ENCODE data around the gene LCN2. TPM values are rescaled to one million over a fixed set of nuclear protein-coding genes. Genes with fewer than 3 reads are reported as not detected.

Gene LCN2
- total and polyA plus RNA-seq, 2 experiments from 2014 or later: 2.0 TPM; not detected in 1

- TF ChIP-seq ZNF462 (CRISPR knock-in tag; IDR thresholded peaks at IDR 0.05) (no peak), ZNF114 (CRISPR knock-in tag; IDR thresholded peaks at IDR 0.05) (no peak), EZH2phosphoT487 (IDR thresholded peaks at IDR 0.05; ENCODE audit: unreplicated experiment) (no peak), ZNF331 (CRISPR knock-in tag; IDR thresholded peaks at IDR 0.05; ENCODE audit: low read depth) (no peak), EZH2 (IDR thresholded peaks at IDR 0.05; ENCODE audit: low read depth, unreplicated experiment) (no peak), ETS1 (IDR thresholded peaks at IDR 0.05) (no peak)
Observed at GRCh38 chr9:128125580-128126354, 23.5 kb upstream of the LCN2 start (continued).

- peaks cover 24% of the 10 kb centered on the region for H3K27me3 Mint-ChIP-seq (ENCODE audit: insufficient read depth, low read depth, poor library complexity)
- DNase-seq (ENCODE audit: low spot score): peak; percentile 83
- peak; percentile 62 for ATAC-seq
- Histone ChIP-seq H3K4me3 (peak within 1 kb of the TSS; percentile 94), H3F3A (replicated peaks; ENCODE audit: low read depth) (peaks cover 5% of the 10 kb centered on the region; the same call in 1 of the 2 replicates), H3K9me2 (ENCODE audit: insufficient read depth) (no peaks in the 10 kb centered on the region), H2AFZ (peak within 1 kb of the TSS; percentile 97), H4K20me1 (replicated peaks; ENCODE audit: insufficient read depth) (peaks cover 4% of the 10 kb centered on the region), H3K36me3 (ENCODE audit: insufficient read depth) (0 out of 2 replicates have a peak, but pooled peaks cover 4% of the 10 kb centered on the region), H3K4me1 (ENCODE audit: insufficient read depth) (peaks cover 12% of the 10 kb centered on the region; the same call in 1 of the 2 replicates), H3K27ac (ENCODE audit: low read depth) (peak within 1 kb of the TSS; percentile 98), H3K27me3 (ENCODE audit: insufficient read depth) (no peaks in the 10 kb centered on the region), H3K79me2 (replicated peaks; ENCODE audit: insufficient read depth) (peaks cover 25% of the 10 kb centered on the region), H3K4me2 (peak within 1 kb of the TSS; percentile 98)
- H3K9me3 Mint-ChIP-seq: peaks cover 15% of the 10 kb centered on the region
- peaks cover 38% of the 10 kb centered on the region for H3K36me3 Mint-ChIP-seq (ENCODE audit: low read depth)
- H3K4me3 Mint-ChIP-seq: peak within 1 kb of the TSS; percentile 98
- H3K27ac Mint-ChIP-seq: peak within 1 kb of the TSS; percentile 99
- H3K4me1 Mint-ChIP-seq: peaks cover 17% of the 10 kb centered on the region
- TF ChIP-seq EZH2 (IDR thresholded peaks at IDR 0.05; ENCODE audit: low read depth, unreplicated experiment): no peak
- TF ChIP-seq CREB1 (CRISPR knock-in tag; IDR thresholded peaks at IDR 0.05; ENCODE audit: low read depth): no peak
- no peak for TF ChIP-seq NANOG (IDR thresholded peaks at IDR 0.05; ENCODE audit: borderline replicate concordance)
- no peak for TF ChIP-seq CTCF (conservative IDR thresholded peaks at IDR 0.05; ENCODE audit: low read depth in 2 of 2)
- TF ChIP-seq EZH2phosphoT487 (IDR thresholded peaks at IDR 0.05; ENCODE audit: unreplicated experiment): no peak
- no peak for TF ChIP-seq ZNF114 (CRISPR knock-in tag; IDR thresholded peaks at IDR 0.05)
- no peak for TF ChIP-seq STAT1 (IDR thresholded peaks at IDR 0.05; ENCODE audit: unreplicated experiment)
- TF ChIP-seq ZNF331 (CRISPR knock-in tag; IDR thresholded peaks at IDR 0.05; ENCODE audit: low read depth): no peak
- no peak for TF ChIP-seq ETS1 (IDR thresholded peaks at IDR 0.05)
- no peak; the same call in none of the 2 replicates for TF ChIP-seq POLR2AphosphoS5 (IDR thresholded peaks at IDR 0.05; ENCODE audit: low read depth)
- no peak for TF ChIP-seq JUNB (IDR thresholded peaks at IDR 0.05; ENCODE audit: unreplicated experiment)
Observed at GRCh38 chr9:128127568-128127989, 21.7 kb upstream of the LCN2 start, which contains the start of gene PTGES2. Gene PTGES2 (minus strand): TSS chr9:128127729. CDS start chr9:128127717, 12 bp downstream.

Measured in GM23338 (cell line).